Liver (tissue), 9 donors: Measurements from ENCODE around the gene MED10. TPM values are rescaled to one million over a fixed set of nuclear protein-coding genes. Genes with fewer than 3 reads are reported as not detected.

Experiments
- DNase-seq: peaks from one replicate; pipeline ENCODE4 v3.0.0-alpha.2; 2017; ENCODE audit warnings: low spot score
- H3K27ac ChIP-seq, 2 donors: one replicate each; pipeline ENCODE4 v1.7.0; 2013; ENCODE audit warnings: inconsistent platforms in 2 of 2, low read length in 2 of 2, control low read depth in 1 of 2, low read depth in 1 of 2, mild to moderate bottlenecking in 1 of 2
- H3K27me3 ChIP-seq, 4 donors: one replicate each; pipeline versions ENCODE4 v1.6.1 to v1.7.0; 2013; ENCODE audit warnings: low read length in 3 of 4, inconsistent platforms in 1 of 4, mild to moderate bottlenecking in 1 of 4, moderate library complexity in 1 of 4; ENCODE audit not compliant: control insufficient read depth in 4 of 4, insufficient read depth in 4 of 4
- H3K36me3 ChIP-seq, 4 donors: one replicate each; pipeline versions ENCODE4 v1.6.1 to v1.7.0; 2013; ENCODE audit warnings: low read length in 3 of 4, mild to moderate bottlenecking in 3 of 4, low read depth in 1 of 4, moderate library complexity in 1 of 4; ENCODE audit not compliant: control insufficient read depth in 4 of 4, insufficient read depth in 3 of 4
- H3K4me1 ChIP-seq, 4 donors: one replicate each; pipeline versions ENCODE4 v1.6.1 to v1.7.0; 2013; ENCODE audit warnings: low read length in 3 of 4, mild to moderate bottlenecking in 3 of 4, moderate library complexity in 1 of 4; ENCODE audit not compliant: control insufficient read depth in 4 of 4, insufficient read depth in 4 of 4
- H3K4me3 ChIP-seq, 3 donors: one replicate each; pipeline versions ENCODE4 v1.6.1 to v1.7.0; 2013; ENCODE audit warnings: low read length in 3 of 3, control low read depth in 1 of 3, low read depth in 1 of 3, mild to moderate bottlenecking in 1 of 3
- H3K9ac ChIP-seq, 2 donors: one replicate each; pipeline ENCODE4 v1.7.0; 2013; ENCODE audit warnings: low read length in 2 of 2, mild to moderate bottlenecking in 2 of 2, moderate library complexity in 2 of 2, control low read depth in 1 of 2, low read depth in 1 of 2
- H3K9me3 ChIP-seq, 4 donors: one replicate each; pipeline versions ENCODE4 v1.6.1 to v1.7.0; 2013; ENCODE audit warnings: low read length in 3 of 4; ENCODE audit not compliant: control insufficient read depth in 4 of 4
- CTCF ChIP-seq: fragments of 150-350 bp; IDR thresholded peaks from 2 replicates; pipeline ENCODE4 v1.5.1; 2017; ENCODE audit warnings: improper control_type of control experiment, low read depth, low read length; ENCODE audit not compliant: missing input control
- EGR1 ChIP-seq, 2 donors: IDR thresholded peaks; 2 replicates each; pipeline ENCODE4 v1.6.1; 2016 to 2018; ENCODE audit warnings: antibody characterized with exemption in 2 of 2, low read depth in 2 of 2
- FOXA1 ChIP-seq: IDR thresholded peaks from 2 replicates; pipeline ENCODE4 v1.6.1; 2016; ENCODE audit warnings: antibody characterized with exemption
- FOXA2 ChIP-seq: IDR thresholded peaks from 2 replicates; pipeline ENCODE4 v1.6.1; 2016; ENCODE audit warnings: antibody characterized with exemption
- GABPA ChIP-seq, 2 donors: IDR thresholded peaks in 1 of 2; conservative IDR thresholded peaks in 1 of 2; 2 replicates each; pipeline ENCODE4 v1.6.1; 2016; ENCODE audit warnings: antibody characterized with exemption in 2 of 2, mild to moderate bottlenecking in 1 of 2, moderate library complexity in 1 of 2
- HNF4A ChIP-seq, 2 donors: conservative IDR thresholded peaks; 2 replicates each; pipeline ENCODE4 v1.6.1; 2016; ENCODE audit warnings: antibody characterized with exemption in 2 of 2, mild to moderate bottlenecking in 2 of 2
- HNF4G ChIP-seq: IDR thresholded peaks from 2 replicates; pipeline ENCODE4 v1.6.1; 2016; ENCODE audit warnings: antibody characterized with exemption
- JUND ChIP-seq, 2 donors: IDR thresholded peaks; 2 replicates each; pipeline ENCODE4 v1.6.1; 2016; ENCODE audit warnings: antibody characterized with exemption in 2 of 2
- NR2F2 ChIP-seq: IDR thresholded peaks from 2 replicates; pipeline ENCODE4 v1.6.1; 2016; ENCODE audit warnings: antibody characterized with exemption
- RAD21 ChIP-seq, 2 donors: IDR thresholded peaks; 2 replicates each; pipeline ENCODE4 v1.6.1; 2016; ENCODE audit warnings: antibody characterized with exemption in 2 of 2, mild to moderate bottlenecking in 2 of 2
- REST ChIP-seq: IDR thresholded peaks from 2 replicates; pipeline ENCODE4 v1.6.1; 2016; ENCODE audit warnings: antibody characterized with exemption, mild to moderate bottlenecking
- RXRA ChIP-seq, 2 donors: IDR thresholded peaks; 2 replicates each; pipeline ENCODE4 v1.6.1; 2017 to 2018; ENCODE audit warnings: antibody characterized with exemption in 2 of 2, mild to moderate bottlenecking in 1 of 2
- SP1 ChIP-seq: IDR thresholded peaks from 2 replicates; pipeline ENCODE4 v1.6.1; 2018; ENCODE audit warnings: antibody characterized with exemption, mild to moderate bottlenecking
- TAF1 ChIP-seq: conservative IDR thresholded peaks from 2 replicates; pipeline ENCODE4 v1.6.1; 2016; ENCODE audit warnings: antibody characterized with exemption, mild to moderate bottlenecking
- YY1 ChIP-seq: IDR thresholded peaks from 2 replicates; pipeline ENCODE4 v1.6.1; 2016; ENCODE audit warnings: antibody characterized with exemption, mild to moderate bottlenecking
- WGBS: extraction: QIAGEN DNeasy Blood & Tissue Kit; methylation state at CpG from one replicate; pipeline ENCODE4 v1.1.7; 2013; 5-methylcytosine and 5-hydroxymethylcytosine counted together
- polyA plus RNA-seq, 2 donors: library from polyadenylated mRNA; stranded (reverse) in 1 of 2; unstranded in 1 of 2; fragments of 200-250 nt in 1 of 2; fragments of >200 nt in 1 of 2; fragmentation: Nextera tagmentation in 1 of 2; extraction: Ambion mirVana in 1 of 2; gene quantifications; one replicate each; pipeline versions ENCODE4 v1.2.1 to v1.2.3, GENCODE V29; 2013 to 2015
- total RNA-seq, 2 donors: library from RNA; depleted of rRNA; stranded (reverse); fragments of >200 nt; gene quantifications; one replicate each; pipeline ENCODE4 v1.2.3, GENCODE V29; 2014
- TF ChIP-seq, protein P1 (sequence below): IDR thresholded peaks from 2 replicates; pipeline ENCODE4 v1.6.1; 2016; ENCODE audit warnings: antibody characterized with exemption
- donor health status: healthy.
- donor health status: healthy.
- donor health status: healthy.
- donor health status: healthy.
- donor health status: healthy.

Gene MED10
- total and polyA plus RNA-seq, 4 donors, result 6.1 to 31.5 (median 11.5) TPM

DNA sequence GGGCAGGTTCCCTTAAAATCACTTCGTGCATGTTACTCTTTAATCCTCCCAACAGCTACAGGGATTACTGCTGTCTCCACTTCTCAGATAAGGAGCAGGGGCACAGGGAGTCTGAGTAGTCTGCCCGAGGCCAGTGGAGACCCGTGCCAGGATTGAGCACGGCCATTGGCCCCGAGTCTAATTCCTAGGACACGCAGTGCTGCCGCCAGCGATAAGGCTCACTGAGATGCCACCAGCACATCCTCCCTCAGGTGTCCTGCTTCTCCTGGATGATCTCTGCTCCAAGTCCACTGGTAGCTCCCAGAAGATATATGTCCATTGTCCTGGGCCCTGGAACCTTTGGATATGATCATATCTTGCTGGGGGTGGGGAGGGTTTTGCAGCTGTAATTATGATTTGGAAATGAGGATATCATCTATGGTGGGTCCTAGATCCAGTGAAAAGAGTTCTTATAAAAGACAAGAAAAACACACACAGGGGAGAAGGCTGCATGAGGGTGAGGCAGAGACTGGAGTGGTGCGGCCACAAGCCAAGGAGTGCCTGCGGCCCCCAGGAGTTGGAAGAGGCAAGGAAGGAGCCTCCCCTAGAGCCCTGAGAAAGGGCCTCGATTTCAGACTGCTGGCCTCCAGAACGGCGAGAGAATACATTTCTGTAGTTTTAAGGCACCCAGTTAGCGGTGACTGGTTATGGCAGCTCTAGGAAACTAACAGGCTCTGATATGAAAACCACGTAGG lies 19.4 kb upstream of the MED10 start:
- Histone ChIP-seq H3K27me3 (no peaks in the 10 kb centered on the region), H3K4me1 (no peaks in the 10 kb centered on the region), H3K9ac (no peak overlapping the region), H3K36me3 (no peaks in the 10 kb centered on the region), H3K4me3 (no peak overlapping the region), H3K9me3 (no peaks in the 10 kb centered on the region), H3K27ac (no peak overlapping the region)
- TF ChIP-seq JUND (IDR thresholded peaks at IDR 0.05), result no peak
- no peak for TF ChIP-seq HNF4A (conservative IDR thresholded peaks at IDR 0.05)
- TF ChIP-seq, protein P1, sequence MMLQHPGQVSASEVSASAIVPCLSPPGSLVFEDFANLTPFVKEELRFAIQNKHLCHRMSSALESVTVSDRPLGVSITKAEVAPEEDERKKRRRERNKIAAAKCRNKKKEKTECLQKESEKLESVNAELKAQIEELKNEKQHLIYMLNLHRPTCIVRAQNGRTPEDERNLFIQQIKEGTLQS, result no peak
- no peak for TF ChIP-seq FOXA2
- no peak for TF ChIP-seq HNF4G
- no peak for TF ChIP-seq NR2F2
- TF ChIP-seq SP1, result no peak
- no peak for TF ChIP-seq RAD21 (IDR thresholded peaks at IDR 0.05)
- TF ChIP-seq TAF1, result no peak
- no peak for TF ChIP-seq EGR1 (IDR thresholded peaks at IDR 0.05; ENCODE audit: low read depth in 2 of 2)
- TF ChIP-seq CTCF, result no peak
- no peak for TF ChIP-seq YY1
- TF ChIP-seq REST, result no peak
- TF ChIP-seq FOXA1, result no peak
- no peak for TF ChIP-seq RXRA (IDR thresholded peaks at IDR 0.05)
- 90% methylated on average over 15 of the region's 15 CpGs for WGBS
- DNase-seq, result no peak

GRCh38 chr5:6396836-6397535 lies 18.6 kb upstream of the MED10 start:
- Histone ChIP-seq H3K4me3 (no peak overlapping the region), H3K4me1 (no peaks in the 10 kb centered on the region)
- no peak for DNase-seq

More at GRCh38 chr5:6396836-6397535, 18.6 kb upstream of the MED10 start:
- no peaks in the 10 kb centered on the region for H3K36me3 ChIP-seq
- H3K27ac ChIP-seq, result no peak overlapping the region
- H3K27me3 ChIP-seq, result no peaks in the 10 kb centered on the region
- no peaks in the 10 kb centered on the region for H3K9me3 ChIP-seq
- 86% methylated on average over 11 of the region's 11 CpGs for WGBS
- TF ChIP-seq GABPA (IDR thresholded peaks at IDR 0.05 in 1 of 2, conservative IDR thresholded peaks at IDR 0.05 in 1 of 2) (no peak), JUND (IDR thresholded peaks at IDR 0.05) (no peak), RAD21 (IDR thresholded peaks at IDR 0.05) (no peak)
- no peak overlapping the region for H3K9ac ChIP-seq
